ENCODE measurements around the gene COL24A1. TPM values are rescaled to one million over a fixed set of nuclear protein-coding genes. Genes with fewer than 3 reads are reported as not detected.

Gene COL24A1
- total and polyA plus RNA-seq, 12 donors: 0.04 to 2.3 (median 0.54) TPM

- Histone ChIP-seq H3K36me3 (peaks cover 0 to 58% (median 5%) of the 10 kb centered on the region in 9 donors), H3K27me3 (no peaks in the 10 kb centered on the region), H3K4me1 (peaks cover 0 to 16% (median 8%) of the 10 kb centered on the region in 9 donors), H3K27ac (peak overlapping the region in 2 of 10 donors; percentile 3 to 25), H3K4me3 (no peak overlapping the region), H3K9me3 (no peaks in the 10 kb centered on the region)
- no peak for TF ChIP-seq CTCF (IDR thresholded peaks at IDR 0.05)
- DNase-seq (peak in 1 of 2 donors; percentile 16), ATAC-seq (peak in 5 of 8 donors; percentile 54 to 90 (median 81))
- 15 to 25% methylated on average over 2 of the region's 2 CpGs for WGBS, 2 donors
- intact Hi-C loops (cut with DNase I): loop anchor here in 3 of 10 donors (5.0 to 10.0 kb wide), 2 partner anchors 96 to 99 kb away; partner anchors contain the start of gene CCN1 (in 3 of the 3)
Measured at GRCh38 chr1:85681087-85681486, 475.5 kb downstream of the COL24A1 start.

Other genes starting within 250 kb of the COL24A1 start
- gene ODF2L, start 239.6 kb upstream of the COL24A1 start, total RNA-seq: 10 to 100 TPM in 2 of 10 donors, 1 to 10 TPM in 8; 6.2 to 15.2 (median 8.4) TPM
- gene ODF2L, start 239.6 kb upstream of the COL24A1 start, polyA plus RNA-seq: 10 to 100 TPM in 1 of 2 donors, 1 to 10 TPM in 1; 6.8 to 55.2 TPM

Measured in heart right ventricle (tissue), 16 donors.